Activated CD4-positive, alpha-beta memory T cell treated with anti-CD3 and anti-CD28 coated beads for 36 hours (primary cell): ENCODE measurements around the gene ROBO1. TPM values are rescaled to one million over a fixed set of nuclear protein-coding genes. Genes with fewer than 3 reads are reported as not detected.

ENCODE experiments used
- CTCF ChIA-PET: fragments of 350-600 bp; sonication (Branson Sonifier 250); formaldehyde crosslinking; loops from one replicate; lab custom pipeline; 2021; ENCODE audit warnings: antibody characterized with exemption, inconsistent platforms; lab: Charles Lee
- POLR2A ChIA-PET: fragments of 350-600 bp; sonication (Branson Sonifier 250); formaldehyde crosslinking; loops from one replicate; lab custom pipeline; 2021; ENCODE audit warnings: antibody characterized with exemption; lab: Charles Lee
- DNase-seq: peaks from one replicate; pipeline ENCODE4 v3.0.0-alpha.2; 2020
- H3K27ac Mint-ChIP-seq: one replicate; pipeline ENCODE4 v1.8.0; 2021; ENCODE audit warnings: mixed read lengths
- H3K27me3 Mint-ChIP-seq: one replicate; pipeline ENCODE4 v1.8.0; 2021; ENCODE audit warnings: mixed read lengths
- H3K36me3 Mint-ChIP-seq: one replicate; pipeline ENCODE4 v1.8.0; 2021; ENCODE audit warnings: mixed read lengths
- H3K4me1 Mint-ChIP-seq: one replicate; pipeline ENCODE4 v1.8.0; 2021; ENCODE audit warnings: low read depth, mixed read lengths
- H3K4me3 Mint-ChIP-seq: one replicate; pipeline ENCODE4 v1.8.0; 2021; ENCODE audit warnings: mild to moderate bottlenecking, mixed read lengths
- H3K9me3 Mint-ChIP-seq: one replicate; pipeline ENCODE4 v1.8.0; 2021; ENCODE audit warnings: mixed read lengths
- intact Hi-C: fragments of 100-400 bp; cut with micrococcal nuclease; formaldehyde crosslinking; loops from one replicate; pipeline ENCODE4 v1.15.1; 2023
- total RNA-seq, 2 experiments: library from RNA; stranded (reverse); gene quantifications; one replicate each; pipeline ENCODE4 v1.2.3, GENCODE V29; 2021

The ROBO1 gene
- total RNA-seq, 2 experiments from 2014 or later, result not detected

DNA sequence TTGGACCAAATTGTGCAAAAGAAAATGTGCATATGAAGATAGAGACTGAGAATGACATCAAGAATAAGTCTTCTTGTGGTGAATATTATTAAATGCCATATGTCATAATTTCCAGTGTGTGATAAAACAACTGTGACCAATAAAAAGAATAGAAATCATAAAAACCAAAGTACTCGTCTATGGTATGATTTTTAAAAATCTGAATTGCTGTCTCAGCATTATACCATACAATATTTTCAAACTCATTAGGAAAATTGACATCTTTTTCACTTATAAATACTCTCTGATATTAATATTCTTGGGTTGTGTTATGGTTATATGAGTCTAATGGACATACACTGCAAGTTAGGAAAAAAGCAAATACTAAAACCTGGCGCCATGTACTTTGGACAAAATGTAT, 279.4 kb downstream of the ROBO1 start:
- POLR2A ChIA-PET, result no interaction called here

GRCh38 chr3:79480746-79481145, 287.1 kb downstream of the ROBO1 start:
- no peaks in the 10 kb centered on the region for H3K4me1 Mint-ChIP-seq
- CTCF ChIA-PET, result no interaction called here

More for the DNA sequence above, 279.4 kb downstream of the ROBO1 start:
- H3K4me1 Mint-ChIP-seq, result no peaks in the 10 kb centered on the region
- H3K9me3 Mint-ChIP-seq, result peaks cover 7% of the 10 kb centered on the region
- H3K27me3 Mint-ChIP-seq, result no peaks in the 10 kb centered on the region
- CTCF ChIA-PET, result no interaction called here
- DNase-seq, result no peak
- no peaks in the 10 kb centered on the region for H3K36me3 Mint-ChIP-seq
- H3K4me3 Mint-ChIP-seq, result no peak overlapping the region
- no peak overlapping the region for H3K27ac Mint-ChIP-seq
- intact Hi-C loops, result no loop called here

GRCh38 chr3:79478620-79479019, 289.2 kb downstream of the ROBO1 start:
- no peaks in the 10 kb centered on the region for H3K27me3 Mint-ChIP-seq
- peaks cover 8% of the 10 kb centered on the region for H3K9me3 Mint-ChIP-seq
- POLR2A ChIA-PET, result no interaction called here
- no peaks in the 10 kb centered on the region for H3K36me3 Mint-ChIP-seq
- CTCF ChIA-PET, result no interaction called here
- no peak for DNase-seq
- intact Hi-C loops, result no loop called here
- no peaks in the 10 kb centered on the region for H3K4me1 Mint-ChIP-seq
- no peak overlapping the region for H3K27ac Mint-ChIP-seq
- H3K4me3 Mint-ChIP-seq, result no peak overlapping the region

More at GRCh38 chr3:79480746-79481145, 287.1 kb downstream of the ROBO1 start:
- peaks cover 8% of the 10 kb centered on the region for H3K9me3 Mint-ChIP-seq
- intact Hi-C loops, result no loop called here
- no peak overlapping the region for H3K27ac Mint-ChIP-seq
- no peaks in the 10 kb centered on the region for H3K36me3 Mint-ChIP-seq
- POLR2A ChIA-PET, result no interaction called here
- no peak for DNase-seq
- H3K27me3 Mint-ChIP-seq, result no peaks in the 10 kb centered on the region
- no peak overlapping the region for H3K4me3 Mint-ChIP-seq

DNA sequence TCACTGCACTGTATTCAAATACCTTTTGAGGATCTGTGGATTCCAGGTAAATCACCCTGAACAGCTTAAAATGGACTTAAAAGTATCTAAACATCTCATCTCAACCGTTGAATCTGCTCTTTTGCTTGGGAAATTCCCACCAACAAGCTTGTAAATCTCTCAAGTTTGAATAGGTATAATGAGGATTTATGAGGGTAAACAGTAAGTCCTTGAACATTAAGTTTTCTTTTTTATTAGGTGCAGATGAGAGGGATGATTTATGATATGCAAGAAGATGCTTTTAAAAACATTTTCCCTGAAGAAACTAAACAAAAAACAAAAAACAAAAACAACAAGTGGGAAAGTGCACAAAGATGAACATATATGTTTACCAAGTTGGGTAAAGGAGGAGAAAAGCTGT, 290.6 kb downstream of the ROBO1 start:
- H3K4me3 Mint-ChIP-seq, result no peak overlapping the region
- ChIA-PET CTCF (no interaction called here), POLR2A (no interaction called here)
- no peak overlapping the region for H3K27ac Mint-ChIP-seq
- no peaks in the 10 kb centered on the region for H3K4me1 Mint-ChIP-seq
- H3K9me3 Mint-ChIP-seq, result peaks cover 8% of the 10 kb centered on the region
- H3K36me3 Mint-ChIP-seq, result no peaks in the 10 kb centered on the region
- no peak for DNase-seq
- intact Hi-C loops, result no loop called here
- no peaks in the 10 kb centered on the region for H3K27me3 Mint-ChIP-seq

- POLR2A ChIA-PET, result no interaction called here
- Mint-ChIP-seq H3K27me3 (no peaks in the 10 kb centered on the region), H3K27ac (no peak overlapping the region), H3K36me3 (no peaks in the 10 kb centered on the region), H3K4me1 (no peaks in the 10 kb centered on the region), H3K4me3 (no peak overlapping the region), H3K9me3 (peaks cover 9% of the 10 kb centered on the region)
- CTCF ChIA-PET, result no interaction called here
- intact Hi-C loops, result no loop called here
- DNase-seq, result no peak
These were observed 293.8 kb downstream of the ROBO1 start for GRCh38 chr3:79473993-79474392.

DNA sequence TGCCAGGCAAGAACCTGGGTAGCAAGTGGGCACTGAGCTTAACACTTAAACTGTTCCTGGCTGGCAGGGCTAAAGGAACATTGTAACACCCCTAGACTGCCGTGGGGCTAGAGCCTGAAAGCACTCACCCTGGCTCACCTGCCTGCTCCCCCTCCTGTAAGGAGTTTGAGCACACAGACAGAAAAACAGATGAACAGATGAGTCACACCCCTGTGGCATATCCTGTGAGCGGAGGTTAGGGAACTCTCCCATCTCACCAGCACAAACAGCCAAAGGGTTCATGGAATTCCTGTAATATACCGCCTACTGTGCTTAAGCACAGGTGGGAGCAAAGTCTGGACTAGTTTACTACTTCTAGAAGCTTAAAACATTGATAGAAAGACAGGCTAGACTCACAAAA, 300.1 kb downstream of the ROBO1 start:
- Mint-ChIP-seq H3K27me3 (no peaks in the 10 kb centered on the region), H3K36me3 (no peaks in the 10 kb centered on the region), H3K27ac (no peak overlapping the region), H3K4me3 (no peak overlapping the region), H3K4me1 (no peaks in the 10 kb centered on the region), H3K9me3 (peaks cover 19% of the 10 kb centered on the region)
- CTCF ChIA-PET, result no interaction called here
- DNase-seq, result no peak
- POLR2A ChIA-PET, result no interaction called here
- intact Hi-C loops, result no loop called here

DNA sequence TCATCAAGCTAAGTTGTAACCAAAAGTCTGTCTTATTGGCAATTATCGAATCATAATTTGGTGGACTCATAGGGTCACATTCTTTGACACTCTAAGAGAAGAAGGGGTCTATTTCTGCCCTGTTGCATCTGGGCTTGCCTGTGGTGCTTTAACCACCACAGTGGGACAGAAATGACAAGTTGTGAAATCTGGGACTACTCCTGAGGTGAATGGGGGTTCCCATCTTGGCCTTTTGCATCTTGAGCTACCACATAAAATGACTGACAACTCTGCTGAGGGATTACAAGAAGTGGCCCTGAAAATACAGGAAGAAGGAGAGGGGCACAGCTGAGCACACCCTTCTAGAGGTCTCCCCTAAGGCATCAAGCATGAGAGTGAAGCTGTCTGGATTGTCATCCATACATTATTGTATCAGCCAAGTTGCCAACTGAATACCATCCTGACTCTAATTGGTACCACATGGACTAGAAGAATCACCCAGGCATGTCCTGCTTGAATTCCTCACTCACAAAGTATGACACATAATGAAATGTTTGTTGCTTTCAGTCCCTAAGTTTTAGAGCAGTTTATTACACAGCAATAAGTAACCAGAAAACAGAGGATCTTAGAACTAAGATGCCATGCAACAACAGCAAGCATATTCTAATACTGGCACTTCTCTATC, 306.5 kb downstream of the ROBO1 start:
- H3K27me3 Mint-ChIP-seq, result no peaks in the 10 kb centered on the region
- no peak overlapping the region for H3K27ac Mint-ChIP-seq
- CTCF ChIA-PET, result no interaction called here
- H3K36me3 Mint-ChIP-seq, result no peaks in the 10 kb centered on the region
- intact Hi-C loops, result no loop called here
- POLR2A ChIA-PET, result no interaction called here
- no peak overlapping the region for H3K4me3 Mint-ChIP-seq
- DNase-seq, result no peak
- H3K9me3 Mint-ChIP-seq, result peaks cover 8% of the 10 kb centered on the region
- no peaks in the 10 kb centered on the region for H3K4me1 Mint-ChIP-seq

DNA sequence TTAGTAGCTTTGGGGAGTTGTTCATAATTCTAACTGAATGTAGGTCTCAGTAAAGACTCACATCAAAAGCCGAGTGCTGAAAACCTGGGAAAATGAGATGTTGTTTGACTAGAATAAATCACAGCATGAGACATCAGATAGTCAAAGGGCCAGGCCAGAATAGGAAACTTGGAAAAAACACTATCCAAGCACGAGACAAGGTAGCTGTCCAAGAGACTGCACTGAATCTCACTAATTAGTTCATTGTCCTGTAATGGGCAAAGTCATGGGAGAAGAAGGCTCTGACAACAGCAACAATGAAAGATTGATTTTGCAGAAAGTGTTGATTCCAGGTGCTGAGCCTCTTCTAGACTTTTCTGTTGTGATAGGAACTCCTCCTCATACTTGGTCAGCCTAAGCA, 314.2 kb downstream of the ROBO1 start:
- H3K27ac Mint-ChIP-seq, result no peak overlapping the region
- no peak overlapping the region for H3K4me3 Mint-ChIP-seq
- H3K9me3 Mint-ChIP-seq, result peaks cover 4% of the 10 kb centered on the region
- no peaks in the 10 kb centered on the region for H3K4me1 Mint-ChIP-seq
- CTCF ChIA-PET, result no interaction called here
- no peaks in the 10 kb centered on the region for H3K36me3 Mint-ChIP-seq
- intact Hi-C loops, result no loop called here
- H3K27me3 Mint-ChIP-seq, result no peaks in the 10 kb centered on the region
- POLR2A ChIA-PET, result no interaction called here
- no peak for DNase-seq

GRCh38 chr3:79436387-79436786, 331.4 kb downstream of the ROBO1 start:
- H3K36me3 Mint-ChIP-seq, result no peaks in the 10 kb centered on the region

DNA sequence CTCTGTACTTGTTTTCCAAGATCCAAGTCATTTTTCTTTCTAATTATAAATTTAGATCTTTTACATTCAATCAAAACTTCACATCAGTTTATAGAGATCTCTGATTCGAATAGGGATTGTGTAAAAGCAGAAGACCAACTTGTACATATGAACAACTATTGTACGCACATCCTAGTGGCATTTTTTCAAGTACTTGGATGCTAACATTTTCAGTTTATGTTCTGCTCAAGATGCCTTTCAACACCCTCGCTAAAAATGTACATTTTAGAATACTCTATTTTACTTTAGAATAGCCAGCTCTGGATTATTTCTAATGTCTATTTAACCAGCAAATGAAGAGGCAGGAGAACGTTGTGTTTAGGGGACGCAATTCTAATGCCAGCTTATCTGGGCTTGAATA, 340.7 kb downstream of the ROBO1 start:
- H3K36me3 Mint-ChIP-seq, result no peaks in the 10 kb centered on the region
- no peak for DNase-seq
- peaks cover 11% of the 10 kb centered on the region for H3K9me3 Mint-ChIP-seq
- intact Hi-C loops, result no loop called here
- H3K27me3 Mint-ChIP-seq, result no peaks in the 10 kb centered on the region
- POLR2A ChIA-PET, result no interaction called here
- H3K4me1 Mint-ChIP-seq, result no peaks in the 10 kb centered on the region
- CTCF ChIA-PET, result no interaction called here
- H3K4me3 Mint-ChIP-seq, result no peak overlapping the region
- H3K27ac Mint-ChIP-seq, result no peak overlapping the region

More at GRCh38 chr3:79436387-79436786, 331.4 kb downstream of the ROBO1 start:
- peaks cover 7% of the 10 kb centered on the region for H3K9me3 Mint-ChIP-seq
- no peak for DNase-seq
- no peaks in the 10 kb centered on the region for H3K27me3 Mint-ChIP-seq
- no peak overlapping the region for H3K4me3 Mint-ChIP-seq
- intact Hi-C loops, result no loop called here
- H3K4me1 Mint-ChIP-seq, result no peaks in the 10 kb centered on the region
- ChIA-PET POLR2A (no interaction called here), CTCF (no interaction called here)
- H3K27ac Mint-ChIP-seq, result no peak overlapping the region

DNA sequence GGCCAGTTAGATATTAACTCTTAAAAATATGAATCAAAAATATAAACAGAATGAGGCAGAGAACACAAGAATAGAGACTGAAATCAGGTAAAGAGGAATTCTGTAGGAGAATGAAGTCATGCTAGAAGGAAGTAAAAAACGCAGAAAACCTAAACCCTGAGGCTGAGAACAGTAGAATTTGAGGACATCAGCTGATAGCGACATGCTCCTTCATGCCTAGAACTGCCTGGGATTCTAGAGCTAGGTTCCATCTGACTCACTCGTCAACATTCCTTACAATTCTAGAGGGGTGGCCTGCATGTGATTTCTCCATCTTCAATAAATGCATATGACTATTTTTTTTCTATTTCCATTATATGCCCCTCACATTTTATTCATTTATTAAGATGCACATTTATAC, 343.0 kb downstream of the ROBO1 start:
- no peak overlapping the region for H3K27ac Mint-ChIP-seq
- POLR2A ChIA-PET, result no interaction called here
- DNase-seq, result no peak
- no peaks in the 10 kb centered on the region for H3K36me3 Mint-ChIP-seq
- H3K9me3 Mint-ChIP-seq, result peaks cover 15% of the 10 kb centered on the region
- CTCF ChIA-PET, result no interaction called here
- intact Hi-C loops, result no loop called here
- no peaks in the 10 kb centered on the region for H3K27me3 Mint-ChIP-seq
- H3K4me3 Mint-ChIP-seq, result no peak overlapping the region
- no peaks in the 10 kb centered on the region for H3K4me1 Mint-ChIP-seq

- H3K27ac Mint-ChIP-seq, result no peak overlapping the region
- H3K4me3 Mint-ChIP-seq, result no peak overlapping the region
- H3K27me3 Mint-ChIP-seq, result no peaks in the 10 kb centered on the region
- intact Hi-C loops, result no loop called here
- DNase-seq, result no peak
- peaks cover 17% of the 10 kb centered on the region for H3K9me3 Mint-ChIP-seq
- no peaks in the 10 kb centered on the region for H3K36me3 Mint-ChIP-seq
- CTCF ChIA-PET, result no interaction called here
- H3K4me1 Mint-ChIP-seq, result no peaks in the 10 kb centered on the region
- POLR2A ChIA-PET, result no interaction called here
These were observed 344.4 kb downstream of the ROBO1 start for GRCh38 chr3:79423417-79423816.

DNA sequence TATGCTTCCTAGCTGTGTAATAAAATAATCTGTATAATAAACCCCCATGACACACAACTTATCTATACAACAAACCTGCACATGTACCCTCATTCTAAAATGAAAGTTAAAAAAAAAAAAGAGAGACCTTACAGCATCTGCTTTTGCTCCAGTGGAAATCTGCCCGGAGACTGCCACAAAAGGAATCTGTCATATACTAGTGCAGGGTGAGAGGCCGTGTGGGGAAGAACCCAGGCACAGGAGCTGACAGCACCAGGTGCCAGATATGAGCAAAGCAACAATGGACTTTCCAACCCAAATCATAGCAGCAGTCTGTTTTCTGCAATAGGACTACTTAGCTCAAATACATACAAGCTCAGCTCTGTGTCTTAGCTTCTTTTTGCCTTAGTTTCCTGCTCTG, 346.5 kb downstream of the ROBO1 start:
- no peaks in the 10 kb centered on the region for H3K36me3 Mint-ChIP-seq
- H3K4me3 Mint-ChIP-seq, result no peak overlapping the region
- DNase-seq, result no peak
- H3K27ac Mint-ChIP-seq, result no peak overlapping the region
- intact Hi-C loops, result no loop called here
- ChIA-PET POLR2A (no interaction called here), CTCF (no interaction called here)
- peaks cover 17% of the 10 kb centered on the region for H3K9me3 Mint-ChIP-seq
- no peaks in the 10 kb centered on the region for H3K4me1 Mint-ChIP-seq
- no peaks in the 10 kb centered on the region for H3K27me3 Mint-ChIP-seq
